ENCODE measurements around the gene SCN1A.

SCN1A gene

GRCh38 chr2:166127217-166128155 lies at the start of gene SCN1A:
Gene SCN1A (minus strand): TSS chr2:166128020. CDS start chr2:166073621, 54,399 bp downstream.
- Histone ChIP-seq H3K36me3 (ENCODE audit: control insufficient read depth in 1 of 2, insufficient read depth in 2 of 2, low read length in 2 of 2) (no peaks in the 10 kb centered on the region), H3K27me3 (ENCODE audit: low read depth, low read length) (no peaks in the 10 kb centered on the region), H3K27ac (ENCODE audit: low read length) (no peak within 1 kb of the TSS), H3K4me3 (ENCODE audit: low read depth in 1 of 2, low read length in 2 of 2) (no peak within 1 kb of the TSS), H3K4me1 (ENCODE audit: control insufficient read depth in 1 of 2, insufficient read depth in 2 of 2, low read length in 2 of 2) (peaks cover 0 to 5% of the 10 kb centered on the region in 2 donors), H3K9me3 (ENCODE audit: control insufficient read depth in 1 of 2, low read length in 2 of 2) (no peaks in the 10 kb centered on the region)

- Histone ChIP-seq H3K36me3 (ENCODE audit: control insufficient read depth in 1 of 2, insufficient read depth in 2 of 2, low read length in 2 of 2) (no peaks in the 10 kb centered on the region), H3K4me3 (ENCODE audit: low read depth in 1 of 2, low read length in 2 of 2) (no peak overlapping the region), H3K4me1 (ENCODE audit: control insufficient read depth in 1 of 2, insufficient read depth in 2 of 2, low read length in 2 of 2) (no peaks in the 10 kb centered on the region), H3K27me3 (ENCODE audit: low read depth, low read length) (no peaks in the 10 kb centered on the region), H3K9me3 (ENCODE audit: control insufficient read depth in 1 of 2, low read length in 2 of 2) (no peaks in the 10 kb centered on the region), H3K27ac (ENCODE audit: low read length) (no peak overlapping the region)
Measured at GRCh38 chr2:166173263-166173662, 45.4 kb upstream of the SCN1A start.

GRCh38 chr2:166171216-166171615 lies 43.4 kb upstream of the SCN1A start:
- no peaks in the 10 kb centered on the region for H3K36me3 ChIP-seq (ENCODE audit: control insufficient read depth in 1 of 2, insufficient read depth in 2 of 2, low read length in 2 of 2)
- H3K4me3 ChIP-seq (ENCODE audit: low read depth in 1 of 2, low read length in 2 of 2): no peak overlapping the region
- no peaks in the 10 kb centered on the region for H3K27me3 ChIP-seq (ENCODE audit: low read depth, low read length)
- no peaks in the 10 kb centered on the region for H3K9me3 ChIP-seq (ENCODE audit: control insufficient read depth in 1 of 2, low read length in 2 of 2)
- H3K4me1 ChIP-seq (ENCODE audit: control insufficient read depth in 1 of 2, insufficient read depth in 2 of 2, low read length in 2 of 2): no peaks in the 10 kb centered on the region
- no peak overlapping the region for H3K27ac ChIP-seq (ENCODE audit: low read length)

DNA sequence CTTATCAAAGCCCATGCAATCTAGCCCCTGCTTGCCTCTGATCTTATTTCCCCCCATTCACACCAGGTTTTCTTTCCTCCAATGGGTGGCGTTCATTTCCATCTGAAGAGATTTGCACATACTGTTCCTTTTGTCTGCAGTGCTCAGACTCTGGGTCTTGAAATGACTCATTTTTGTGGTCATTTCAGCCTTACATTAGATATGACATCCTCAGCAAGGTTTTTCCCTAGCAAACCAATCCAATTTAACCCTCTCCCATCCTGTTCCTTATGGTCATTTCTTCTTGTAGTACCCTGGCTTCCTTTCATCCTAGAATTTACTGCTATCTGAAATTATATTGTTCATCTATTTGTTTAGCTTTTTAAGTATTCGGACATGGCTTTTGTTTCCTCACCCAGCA lies 42.5 kb upstream of the SCN1A start:
- no peaks in the 10 kb centered on the region for H3K27me3 ChIP-seq (ENCODE audit: low read depth, low read length)
- no peak overlapping the region for H3K4me3 ChIP-seq (ENCODE audit: low read depth in 1 of 2, low read length in 2 of 2)
- no peaks in the 10 kb centered on the region for H3K4me1 ChIP-seq (ENCODE audit: control insufficient read depth in 1 of 2, insufficient read depth in 2 of 2, low read length in 2 of 2)
- H3K27ac ChIP-seq (ENCODE audit: low read length): no peak overlapping the region
- H3K9me3 ChIP-seq (ENCODE audit: control insufficient read depth in 1 of 2, low read length in 2 of 2): no peaks in the 10 kb centered on the region
- no peaks in the 10 kb centered on the region for H3K36me3 ChIP-seq (ENCODE audit: control insufficient read depth in 1 of 2, insufficient read depth in 2 of 2, low read length in 2 of 2)

DNA sequence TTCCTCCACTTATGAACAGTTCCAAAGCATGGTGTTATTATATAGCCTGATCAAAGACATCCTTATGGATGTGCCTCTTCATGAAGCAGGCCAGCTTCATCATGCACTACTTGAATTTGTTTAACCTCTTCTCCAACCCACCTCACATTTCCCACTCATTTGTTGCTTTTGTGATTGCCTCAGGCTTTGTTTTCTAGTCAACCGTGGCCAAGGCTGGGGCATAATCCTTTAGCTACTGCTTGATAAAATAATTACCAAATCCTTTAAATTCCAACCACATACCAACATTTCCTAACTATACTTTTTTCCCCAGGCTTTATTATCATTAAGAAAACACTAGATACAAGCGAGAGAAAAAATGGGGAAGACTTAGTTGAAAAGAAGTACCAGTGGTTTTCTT lies 39.6 kb upstream of the SCN1A start:
- Histone ChIP-seq H3K27me3 (ENCODE audit: low read depth, low read length) (no peaks in the 10 kb centered on the region), H3K4me3 (ENCODE audit: low read depth in 1 of 2, low read length in 2 of 2) (no peak overlapping the region), H3K9me3 (ENCODE audit: control insufficient read depth in 1 of 2, low read length in 2 of 2) (no peaks in the 10 kb centered on the region), H3K36me3 (ENCODE audit: control insufficient read depth in 1 of 2, insufficient read depth in 2 of 2, low read length in 2 of 2) (no peaks in the 10 kb centered on the region), H3K4me1 (ENCODE audit: control insufficient read depth in 1 of 2, insufficient read depth in 2 of 2, low read length in 2 of 2) (no peaks in the 10 kb centered on the region), H3K27ac (ENCODE audit: low read length) (no peak overlapping the region)

DNA sequence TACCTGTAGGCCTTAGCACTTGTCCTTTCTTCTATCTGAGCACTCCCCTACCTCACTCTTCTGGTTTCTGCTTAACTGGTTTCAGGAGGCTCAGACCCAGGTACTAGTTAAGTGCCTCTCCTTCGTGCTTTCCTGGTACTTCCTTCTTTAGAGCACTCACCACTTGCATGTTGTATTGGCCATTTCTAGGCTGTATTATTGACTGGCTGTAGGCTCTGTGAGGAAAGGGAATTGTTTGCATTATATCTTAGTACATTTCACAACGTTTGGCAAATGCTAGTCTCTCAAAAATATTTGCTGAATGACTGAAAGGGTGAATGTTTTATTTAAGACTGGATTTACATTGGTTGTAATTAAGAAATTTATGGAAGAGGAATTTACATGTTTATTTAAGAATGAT lies 36.0 kb upstream of the SCN1A start:
- no peak overlapping the region for H3K27ac ChIP-seq (ENCODE audit: low read length)
- no peak overlapping the region for H3K4me3 ChIP-seq (ENCODE audit: low read depth in 1 of 2, low read length in 2 of 2)
- H3K4me1 ChIP-seq (ENCODE audit: control insufficient read depth in 1 of 2, insufficient read depth in 2 of 2, low read length in 2 of 2): no peaks in the 10 kb centered on the region

DNA sequence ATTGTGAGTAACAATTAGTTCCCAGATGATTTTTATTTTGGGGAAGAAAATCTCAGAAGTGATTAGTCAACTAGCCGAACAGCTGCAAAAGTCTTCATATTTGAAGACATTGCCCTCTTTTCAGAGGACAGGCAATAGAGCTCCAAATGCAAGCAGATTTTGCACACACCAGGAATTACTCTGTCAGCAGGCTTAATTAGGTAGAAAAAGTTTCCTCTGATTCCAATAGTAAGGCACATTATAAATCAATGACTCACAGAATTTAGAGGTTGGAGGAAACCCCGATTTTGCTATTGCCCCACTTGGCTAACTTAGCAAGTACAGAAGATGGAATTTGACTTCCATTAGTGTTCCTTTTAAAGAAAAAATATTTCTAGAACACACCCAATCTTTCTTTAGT lies 30.7 kb upstream of the SCN1A start:
- Histone ChIP-seq H3K27me3 (ENCODE audit: low read depth, low read length) (no peaks in the 10 kb centered on the region), H3K27ac (ENCODE audit: low read length) (no peak overlapping the region), H3K9me3 (ENCODE audit: control insufficient read depth in 1 of 2, low read length in 2 of 2) (no peaks in the 10 kb centered on the region), H3K36me3 (ENCODE audit: control insufficient read depth in 1 of 2, insufficient read depth in 2 of 2, low read length in 2 of 2) (no peaks in the 10 kb centered on the region), H3K4me3 (ENCODE audit: low read depth in 1 of 2, low read length in 2 of 2) (no peak overlapping the region), H3K4me1 (ENCODE audit: control insufficient read depth in 1 of 2, insufficient read depth in 2 of 2, low read length in 2 of 2) (no peaks in the 10 kb centered on the region)

More for the DNA sequence above, 36.0 kb upstream of the SCN1A start:
- no peaks in the 10 kb centered on the region for H3K27me3 ChIP-seq (ENCODE audit: low read depth, low read length)
- no peaks in the 10 kb centered on the region for H3K9me3 ChIP-seq (ENCODE audit: control insufficient read depth in 1 of 2, low read length in 2 of 2)
- no peaks in the 10 kb centered on the region for H3K36me3 ChIP-seq (ENCODE audit: control insufficient read depth in 1 of 2, insufficient read depth in 2 of 2, low read length in 2 of 2)

DNA sequence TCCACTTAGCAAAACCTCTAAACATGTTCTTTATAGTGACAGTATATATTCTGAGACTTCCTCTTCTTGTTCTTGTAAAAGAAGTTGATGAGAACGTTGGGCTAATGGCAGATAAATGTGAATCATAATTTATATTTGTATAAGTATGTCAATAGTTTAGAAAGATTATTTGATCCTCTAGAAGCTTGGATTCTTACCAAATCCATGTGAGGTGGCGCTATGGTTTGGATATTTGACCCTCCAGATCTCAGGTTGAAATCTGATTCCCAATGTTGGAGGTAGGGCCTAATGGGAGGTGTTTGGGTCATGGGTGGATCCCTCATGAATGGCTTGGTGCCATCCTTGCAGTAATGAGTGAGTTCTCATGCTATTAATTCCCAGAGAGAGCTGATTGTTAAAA lies 29.8 kb upstream of the SCN1A start:
- H3K27ac ChIP-seq (ENCODE audit: low read length): no peak overlapping the region
- no peaks in the 10 kb centered on the region for H3K36me3 ChIP-seq (ENCODE audit: control insufficient read depth in 1 of 2, insufficient read depth in 2 of 2, low read length in 2 of 2)
- no peaks in the 10 kb centered on the region for H3K27me3 ChIP-seq (ENCODE audit: low read depth, low read length)
- H3K9me3 ChIP-seq (ENCODE audit: control insufficient read depth in 1 of 2, low read length in 2 of 2): no peaks in the 10 kb centered on the region
- H3K4me3 ChIP-seq (ENCODE audit: low read depth in 1 of 2, low read length in 2 of 2): no peak overlapping the region
- H3K4me1 ChIP-seq (ENCODE audit: control insufficient read depth in 1 of 2, insufficient read depth in 2 of 2, low read length in 2 of 2): no peaks in the 10 kb centered on the region

GRCh38 chr2:166156985-166157490 lies 29.2 kb upstream of the SCN1A start:
- no peak overlapping the region for H3K27ac ChIP-seq (ENCODE audit: low read length)
- no peaks in the 10 kb centered on the region for H3K4me1 ChIP-seq (ENCODE audit: control insufficient read depth in 1 of 2, insufficient read depth in 2 of 2, low read length in 2 of 2)
- no peak overlapping the region for H3K4me3 ChIP-seq (ENCODE audit: low read depth in 1 of 2, low read length in 2 of 2)
- H3K9me3 ChIP-seq (ENCODE audit: control insufficient read depth in 1 of 2, low read length in 2 of 2): no peaks in the 10 kb centered on the region
- H3K27me3 ChIP-seq (ENCODE audit: low read depth, low read length): no peaks in the 10 kb centered on the region
- H3K36me3 ChIP-seq (ENCODE audit: control insufficient read depth in 1 of 2, insufficient read depth in 2 of 2, low read length in 2 of 2): no peaks in the 10 kb centered on the region

DNA sequence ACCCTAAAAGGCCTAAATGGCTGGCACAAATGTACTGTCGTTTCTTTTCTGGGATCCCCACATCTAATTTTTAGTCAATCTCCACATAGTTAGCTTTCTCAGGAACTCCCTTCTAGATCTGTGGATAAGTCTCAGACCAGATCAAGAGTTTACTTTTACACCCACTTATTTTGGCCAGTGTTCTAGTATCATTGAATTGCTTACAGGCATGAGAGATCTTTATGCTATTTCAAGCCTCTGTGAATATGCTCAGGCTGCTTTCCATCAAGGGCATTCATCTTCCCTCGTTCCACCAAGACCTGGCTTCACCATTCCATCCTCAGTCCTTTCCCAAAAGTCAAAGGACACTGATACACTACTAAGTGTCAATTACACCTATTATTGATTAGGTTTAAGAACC lies 27.8 kb upstream of the SCN1A start:
- Histone ChIP-seq H3K27me3 (ENCODE audit: low read depth, low read length) (no peaks in the 10 kb centered on the region), H3K9me3 (ENCODE audit: control insufficient read depth in 1 of 2, low read length in 2 of 2) (no peaks in the 10 kb centered on the region), H3K4me1 (ENCODE audit: control insufficient read depth in 1 of 2, insufficient read depth in 2 of 2, low read length in 2 of 2) (no peaks in the 10 kb centered on the region)

DNA sequence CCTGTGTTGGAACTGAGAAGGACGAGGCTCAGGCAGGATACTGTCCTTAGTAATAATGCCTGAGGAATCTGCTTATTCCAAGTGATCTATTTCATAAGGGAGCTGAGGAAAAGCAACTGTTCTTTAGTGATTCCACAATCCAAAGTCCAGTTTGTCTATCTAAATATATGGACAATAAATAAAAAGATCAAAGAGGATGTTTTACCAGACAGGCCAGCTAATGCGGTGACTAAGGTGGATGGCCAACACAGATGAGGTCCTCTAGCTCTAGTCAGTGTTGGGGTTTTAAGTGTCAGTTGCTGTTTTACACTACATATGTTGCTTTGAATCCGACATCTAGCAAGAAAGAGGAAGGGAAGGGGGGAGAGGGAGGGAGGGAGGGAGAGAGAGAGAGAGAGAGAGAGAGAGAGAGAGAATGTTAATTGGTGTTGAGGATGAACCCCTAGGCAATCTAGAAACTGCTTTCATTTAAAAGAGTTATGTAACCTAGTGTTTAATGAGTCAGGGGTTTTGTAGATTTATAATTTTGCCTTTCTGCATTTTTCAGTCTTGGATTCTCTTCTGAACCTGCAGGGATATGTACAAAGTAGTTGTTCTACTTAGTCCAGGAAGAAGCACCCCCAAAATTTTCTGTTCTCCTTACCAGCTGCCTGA lies 27.0 kb upstream of the SCN1A start:
- H3K36me3 ChIP-seq (ENCODE audit: control insufficient read depth in 1 of 2, insufficient read depth in 2 of 2, low read length in 2 of 2): no peaks in the 10 kb centered on the region
- H3K4me1 ChIP-seq (ENCODE audit: control insufficient read depth in 1 of 2, insufficient read depth in 2 of 2, low read length in 2 of 2): no peaks in the 10 kb centered on the region
- H3K27ac ChIP-seq (ENCODE audit: low read length): no peak overlapping the region
- H3K27me3 ChIP-seq (ENCODE audit: low read depth, low read length): no peaks in the 10 kb centered on the region
- H3K4me3 ChIP-seq (ENCODE audit: low read depth in 1 of 2, low read length in 2 of 2): no peak overlapping the region
- no peaks in the 10 kb centered on the region for H3K9me3 ChIP-seq (ENCODE audit: control insufficient read depth in 1 of 2, low read length in 2 of 2)

More for the DNA sequence above, 27.8 kb upstream of the SCN1A start:
- Histone ChIP-seq H3K27ac (ENCODE audit: low read length) (no peak overlapping the region), H3K4me3 (ENCODE audit: low read depth in 1 of 2, low read length in 2 of 2) (no peak overlapping the region), H3K36me3 (ENCODE audit: control insufficient read depth in 1 of 2, insufficient read depth in 2 of 2, low read length in 2 of 2) (no peaks in the 10 kb centered on the region)
